Measurements from ENCODE around the gene PDIA6.
A peak's percentile ranks its signal among the peaks of the same experiment; 100 is the strongest.

PDIA6 gene

DNA sequence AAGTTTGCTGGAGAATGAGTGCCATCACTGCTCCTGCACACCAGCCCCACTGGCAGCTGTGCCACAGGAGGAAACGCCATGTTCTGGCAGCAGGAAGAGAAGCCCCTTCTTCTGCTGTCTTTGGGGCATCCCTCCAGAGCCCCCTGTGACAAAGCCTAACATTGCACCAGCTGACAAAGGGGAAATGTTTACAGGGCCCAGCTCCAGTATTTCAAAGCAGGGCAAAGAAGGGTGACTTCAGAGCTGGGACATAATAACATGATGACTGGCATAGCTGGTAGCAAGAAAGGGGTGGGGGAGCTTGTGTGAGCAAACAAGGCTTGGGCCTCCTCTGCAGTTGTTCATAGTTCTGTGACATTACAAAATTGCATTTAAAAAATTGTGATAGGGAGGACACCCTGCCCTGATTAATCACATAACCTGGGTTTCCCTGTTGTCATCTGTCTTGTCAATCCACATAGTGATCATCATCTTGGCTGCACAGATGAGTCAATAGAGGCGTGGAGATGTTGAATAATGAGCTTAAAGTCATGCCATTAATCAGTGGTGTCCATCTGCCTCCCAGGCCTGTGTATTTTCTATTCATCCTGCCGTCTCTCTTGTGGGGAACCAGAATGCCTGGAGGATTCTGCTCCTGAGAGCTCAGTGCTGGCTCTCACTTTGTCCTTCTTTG, 29.1 kb upstream of the PDIA6 start:
- TF ChIP-seq, protein P1, sequence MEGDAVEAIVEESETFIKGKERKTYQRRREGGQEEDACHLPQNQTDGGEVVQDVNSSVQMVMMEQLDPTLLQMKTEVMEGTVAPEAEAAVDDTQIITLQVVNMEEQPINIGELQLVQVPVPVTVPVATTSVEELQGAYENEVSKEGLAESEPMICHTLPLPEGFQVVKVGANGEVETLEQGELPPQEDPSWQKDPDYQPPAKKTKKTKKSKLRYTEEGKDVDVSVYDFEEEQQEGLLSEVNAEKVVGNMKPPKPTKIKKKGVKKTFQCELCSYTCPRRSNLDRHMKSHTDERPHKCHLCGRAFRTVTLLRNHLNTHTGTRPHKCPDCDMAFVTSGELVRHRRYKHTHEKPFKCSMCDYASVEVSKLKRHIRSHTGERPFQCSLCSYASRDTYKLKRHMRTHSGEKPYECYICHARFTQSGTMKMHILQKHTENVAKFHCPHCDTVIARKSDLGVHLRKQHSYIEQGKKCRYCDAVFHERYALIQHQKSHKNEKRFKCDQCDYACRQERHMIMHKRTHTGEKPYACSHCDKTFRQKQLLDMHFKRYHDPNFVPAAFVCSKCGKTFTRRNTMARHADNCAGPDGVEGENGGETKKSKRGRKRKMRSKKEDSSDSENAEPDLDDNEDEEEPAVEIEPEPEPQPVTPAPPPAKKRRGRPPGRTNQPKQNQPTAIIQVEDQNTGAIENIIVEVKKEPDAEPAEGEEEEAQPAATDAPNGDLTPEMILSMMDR (IDR thresholded peaks at IDR 0.05; ENCODE audit: low read length, missing control alignments), result no peak
- DNase-seq (ENCODE audit: low read depth), result no peak
- H3K4me3 ChIP-seq (replicated peaks; ENCODE audit: low read depth, low read length), result no peak overlapping the region

DNA sequence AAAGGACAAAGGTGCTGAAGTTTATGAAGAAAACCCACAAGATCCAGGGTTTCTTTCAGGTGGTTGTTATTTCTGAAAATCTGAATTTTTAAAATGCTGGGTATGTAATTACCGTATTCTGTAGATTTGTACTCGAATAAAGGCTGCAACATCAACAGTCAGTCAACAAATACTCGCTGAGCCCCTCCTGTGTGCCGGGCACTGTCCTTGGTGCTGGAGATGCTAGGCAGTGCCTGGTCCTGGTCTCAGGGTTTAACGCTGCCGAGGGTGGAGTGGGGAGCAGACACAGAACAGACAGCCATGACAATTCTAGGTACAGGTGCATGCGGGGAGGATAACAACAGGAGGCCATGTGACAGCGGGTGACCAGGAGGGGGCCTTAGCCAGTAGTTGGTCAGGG, 27.2 kb upstream of the PDIA6 start:
- peak; percentile 42 for DNase-seq (ENCODE audit: low read depth)
- TF ChIP-seq, protein P1 (IDR thresholded peaks at IDR 0.05; ENCODE audit: low read length, missing control alignments), result no peak
- no peak overlapping the region for H3K4me3 ChIP-seq (replicated peaks; ENCODE audit: low read depth, low read length)

DNA sequence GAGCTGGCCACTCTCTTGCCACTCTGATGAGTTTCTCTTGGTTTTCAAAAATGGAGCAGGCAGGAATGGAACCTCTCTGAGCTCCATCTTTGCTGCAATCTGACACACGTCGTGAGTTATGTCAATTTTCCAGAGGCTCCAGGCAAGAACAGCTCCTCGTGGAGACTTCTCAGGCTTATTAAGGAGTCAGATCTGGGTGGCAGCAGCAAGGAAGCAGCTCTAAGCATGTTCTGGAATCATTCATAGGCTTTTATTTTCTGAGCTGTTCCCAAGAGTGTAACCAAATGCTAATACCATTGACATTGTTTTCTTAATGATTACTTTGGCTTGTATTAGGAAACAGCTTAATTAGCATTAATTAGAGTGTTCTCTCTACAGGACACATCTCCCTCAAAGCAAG, 26.1 kb upstream of the PDIA6 start:
- no peak overlapping the region for H3K4me3 ChIP-seq (replicated peaks; ENCODE audit: low read depth, low read length)
- DNase-seq (ENCODE audit: low read depth), result no peak
- TF ChIP-seq, protein P1 (IDR thresholded peaks at IDR 0.05; ENCODE audit: low read length, missing control alignments), result no peak

DNA sequence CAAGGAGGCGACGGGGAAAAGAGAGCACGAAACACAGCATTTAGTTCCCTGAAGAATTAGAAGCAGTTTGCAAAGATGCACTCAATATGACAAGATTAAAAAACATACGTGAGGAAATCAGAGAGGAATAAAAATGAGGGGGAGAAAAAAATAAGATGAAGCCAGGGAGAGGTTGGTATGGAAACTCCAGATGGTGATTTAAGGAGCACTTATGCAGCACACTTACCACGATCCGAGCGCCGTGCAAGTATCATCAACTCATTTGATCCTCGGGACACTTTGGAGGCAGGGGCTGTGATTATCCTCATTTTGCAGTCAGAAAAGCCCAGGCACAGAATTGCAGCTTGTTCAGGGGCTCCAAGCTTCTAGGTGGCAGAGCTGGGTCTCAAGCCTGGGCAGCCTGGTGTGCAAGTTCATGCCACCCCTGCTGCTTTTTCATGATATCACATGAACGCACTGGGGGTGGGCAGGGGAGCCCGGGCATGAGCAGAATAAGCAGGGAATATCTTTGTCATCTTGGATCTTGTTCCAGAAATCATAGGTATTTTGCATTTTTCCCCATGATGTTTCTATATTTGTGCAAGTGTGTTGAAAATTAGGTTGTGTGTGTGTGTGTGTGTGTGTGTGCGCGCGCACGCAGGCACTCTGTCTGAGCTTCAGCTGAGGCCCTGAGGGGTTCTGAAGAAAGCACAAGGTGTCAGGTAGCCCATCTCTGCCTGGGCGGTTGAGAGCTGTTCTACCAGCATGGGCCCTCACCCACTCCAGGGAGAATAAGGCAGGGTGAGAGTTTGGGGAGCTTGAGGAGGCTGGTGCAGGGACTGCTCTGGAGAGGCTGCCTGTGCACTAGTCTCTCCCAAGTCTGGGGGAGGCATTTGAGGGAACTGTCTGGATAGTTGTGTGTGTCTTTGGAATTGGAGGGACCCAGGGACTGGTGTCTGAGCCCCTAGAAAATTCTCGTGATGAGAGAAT, 25.0 kb upstream of the PDIA6 start:
- no peak for DNase-seq (ENCODE audit: low read depth)

DNA sequence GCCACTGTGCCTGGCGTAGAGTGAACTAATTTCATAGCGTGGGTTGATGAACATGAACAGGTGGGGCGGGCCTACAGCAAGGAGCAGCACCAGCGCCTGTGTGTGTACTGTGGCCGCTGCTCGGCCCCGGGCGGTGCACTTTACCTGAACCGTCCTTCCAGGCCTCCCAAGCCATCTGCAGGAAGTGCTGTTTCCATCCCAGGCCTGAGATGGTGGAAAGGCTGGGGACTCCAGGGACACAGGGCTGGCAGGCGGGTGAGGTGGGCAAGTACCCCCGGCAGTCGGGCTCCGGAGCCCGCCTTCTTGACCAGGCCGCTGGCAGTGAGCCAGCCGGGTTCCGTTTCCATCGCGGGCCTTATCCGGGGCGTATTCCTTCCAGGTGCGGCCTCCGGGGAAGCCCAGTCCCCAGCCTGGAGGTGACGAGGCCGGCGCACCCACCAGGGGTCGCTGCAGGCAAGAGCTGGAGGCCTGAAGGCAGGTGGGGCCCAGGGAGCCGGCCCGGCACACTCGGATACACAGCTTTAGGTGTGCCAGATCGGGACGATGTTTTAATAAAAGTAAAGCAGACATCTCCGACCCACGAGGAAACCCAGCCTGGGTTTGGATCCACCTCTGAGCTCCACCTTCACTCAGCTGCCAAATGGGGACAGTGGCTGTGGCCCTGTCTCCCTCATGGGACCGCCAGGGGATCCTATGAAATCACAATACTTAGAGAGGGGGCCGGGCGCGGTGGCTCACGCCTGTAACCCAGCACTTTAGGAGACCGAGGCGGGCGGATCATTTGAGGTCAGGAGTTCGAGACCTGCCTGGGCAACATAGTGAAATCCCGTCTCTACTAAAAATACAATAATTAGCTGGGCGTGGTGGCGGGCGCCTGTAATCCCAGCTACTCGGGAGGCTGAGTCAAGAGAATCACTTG, 22.7 kb upstream of the PDIA6 start:
- TF ChIP-seq, protein P1 (IDR thresholded peaks at IDR 0.05; ENCODE audit: low read length, missing control alignments), result peak; percentile 72
- peak; percentile 45 for DNase-seq (ENCODE audit: low read depth)
- H3K4me3 ChIP-seq (replicated peaks; ENCODE audit: low read depth, low read length), result no peak overlapping the region

More for the DNA sequence above, 25.0 kb upstream of the PDIA6 start:
- no peak overlapping the region for H3K4me3 ChIP-seq (replicated peaks; ENCODE audit: low read depth, low read length)
- TF ChIP-seq, protein P1 (IDR thresholded peaks at IDR 0.05; ENCODE audit: low read length, missing control alignments), result no peak

DNA sequence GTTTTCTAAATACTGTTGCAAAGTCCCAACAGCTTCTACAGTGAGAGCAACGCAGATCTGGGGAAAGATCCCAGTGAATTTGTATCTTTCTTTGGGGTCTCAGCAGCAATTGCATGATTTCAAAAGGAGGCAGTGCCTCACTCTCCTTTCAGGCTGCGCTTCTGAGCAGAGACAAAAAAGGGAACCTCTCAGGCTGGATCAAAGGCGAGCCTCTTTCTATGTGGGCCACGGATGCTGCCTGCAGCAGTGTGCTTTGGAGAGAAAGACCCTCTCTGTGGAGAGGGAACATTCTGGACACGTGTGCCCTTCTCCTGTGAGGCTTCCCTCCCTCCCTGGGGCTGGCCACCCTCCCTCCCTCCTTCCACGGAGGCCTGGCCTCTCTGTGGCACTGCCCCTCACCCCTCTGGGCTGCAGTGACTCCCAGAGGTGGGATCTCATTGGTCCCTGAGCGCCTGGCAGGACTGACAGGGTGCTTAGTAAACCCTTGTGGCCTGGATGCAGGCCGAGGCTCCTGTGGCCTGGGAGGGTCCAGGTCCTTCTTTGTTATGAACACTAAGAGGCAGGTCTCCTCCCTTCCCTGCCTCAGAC, 21.6 kb upstream of the PDIA6 start:
- no peak for DNase-seq (ENCODE audit: low read depth)
- TF ChIP-seq, protein P1 (IDR thresholded peaks at IDR 0.05; ENCODE audit: low read length, missing control alignments), result no peak
- no peak overlapping the region for H3K4me3 ChIP-seq (replicated peaks; ENCODE audit: low read depth, low read length)
